Endothelial cell (in vitro differentiated cells): ENCODE results near the gene C10orf143. TPM values are rescaled to one million over a fixed set of nuclear protein-coding genes. Genes with fewer than 3 reads are reported as not detected.

Experiments used
- DNase-seq: peaks from one replicate; pipeline ENCODE4 v3.0.0; 2021; ENCODE audit warnings: low spot score
- H3K27ac Mint-ChIP-seq: one replicate; pipeline ENCODE4 v1.8.0; 2021; ENCODE audit warnings: mixed read lengths, inconsistent platforms; ENCODE audit not compliant: unreplicated experiment
- H3K27me3 Mint-ChIP-seq: one replicate; pipeline ENCODE4 v1.8.0; 2021; ENCODE audit warnings: mild to moderate bottlenecking, moderate library complexity, mixed read lengths, inconsistent platforms; ENCODE audit not compliant: unreplicated experiment
- H3K36me3 Mint-ChIP-seq: one replicate; pipeline ENCODE4 v1.8.0; 2021; ENCODE audit warnings: mild to moderate bottlenecking, low read depth, mixed read lengths, inconsistent platforms; ENCODE audit not compliant: unreplicated experiment
- H3K4me1 Mint-ChIP-seq: one replicate; pipeline ENCODE4 v1.8.0; 2021; ENCODE audit warnings: mild to moderate bottlenecking, mixed read lengths, inconsistent platforms; ENCODE audit not compliant: unreplicated experiment
- H3K4me3 Mint-ChIP-seq: one replicate; pipeline ENCODE4 v1.8.0; 2021; ENCODE audit warnings: mild to moderate bottlenecking, mixed read lengths, inconsistent platforms; ENCODE audit not compliant: unreplicated experiment
- H3K9me3 Mint-ChIP-seq: one replicate; pipeline ENCODE4 v1.8.0; 2021; ENCODE audit warnings: mixed read lengths, inconsistent platforms; ENCODE audit not compliant: unreplicated experiment
- total RNA-seq: library from RNA; stranded (reverse); fragmentation: NEBNext Ultra II Directional; extraction: Animal tissue kit (Norgen Biotek cat#: 25700); gene quantifications from one replicate; pipeline ENCODE4 v1.2.1, GENCODE V29; 2021; ENCODE audit not compliant: unreplicated experiment
- TF ChIP-seq, protein P1 (sequence below): fragments of 200-600 bp; sonication (generic); IDR thresholded peaks from one replicate; pipeline ENCODE4 v1.5.0; 2021; ENCODE audit warnings: antibody characterized with exemption; ENCODE audit not compliant: unreplicated experiment

C10orf143 gene
- total RNA-seq, 1 donor from 2014 or later, result 3.4 TPM

DNA sequence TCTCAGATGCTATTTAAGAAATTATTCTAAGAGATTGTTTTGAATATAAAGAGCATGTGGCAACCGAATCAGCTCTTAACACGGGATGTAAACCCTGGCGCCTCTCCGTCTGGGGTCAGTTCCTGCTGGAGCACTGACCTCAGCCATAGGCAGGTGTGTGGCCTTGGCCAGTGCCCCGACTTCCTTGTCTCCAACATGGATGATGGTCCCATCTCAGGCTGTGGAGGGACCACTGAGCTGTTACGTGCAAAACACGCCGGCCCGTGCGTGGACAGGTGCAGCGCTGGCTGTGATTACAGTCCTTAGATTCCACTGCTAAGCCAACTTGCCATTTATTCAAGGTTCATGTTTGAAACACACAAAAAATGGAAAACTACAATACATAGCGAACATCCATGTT, 59.9 kb downstream of the C10orf143 start:
- H3K4me3 Mint-ChIP-seq, result no peak overlapping the region
- H3K27ac Mint-ChIP-seq, result no peak overlapping the region
- no peaks in the 10 kb centered on the region for H3K9me3 Mint-ChIP-seq
- TF ChIP-seq, protein P1, sequence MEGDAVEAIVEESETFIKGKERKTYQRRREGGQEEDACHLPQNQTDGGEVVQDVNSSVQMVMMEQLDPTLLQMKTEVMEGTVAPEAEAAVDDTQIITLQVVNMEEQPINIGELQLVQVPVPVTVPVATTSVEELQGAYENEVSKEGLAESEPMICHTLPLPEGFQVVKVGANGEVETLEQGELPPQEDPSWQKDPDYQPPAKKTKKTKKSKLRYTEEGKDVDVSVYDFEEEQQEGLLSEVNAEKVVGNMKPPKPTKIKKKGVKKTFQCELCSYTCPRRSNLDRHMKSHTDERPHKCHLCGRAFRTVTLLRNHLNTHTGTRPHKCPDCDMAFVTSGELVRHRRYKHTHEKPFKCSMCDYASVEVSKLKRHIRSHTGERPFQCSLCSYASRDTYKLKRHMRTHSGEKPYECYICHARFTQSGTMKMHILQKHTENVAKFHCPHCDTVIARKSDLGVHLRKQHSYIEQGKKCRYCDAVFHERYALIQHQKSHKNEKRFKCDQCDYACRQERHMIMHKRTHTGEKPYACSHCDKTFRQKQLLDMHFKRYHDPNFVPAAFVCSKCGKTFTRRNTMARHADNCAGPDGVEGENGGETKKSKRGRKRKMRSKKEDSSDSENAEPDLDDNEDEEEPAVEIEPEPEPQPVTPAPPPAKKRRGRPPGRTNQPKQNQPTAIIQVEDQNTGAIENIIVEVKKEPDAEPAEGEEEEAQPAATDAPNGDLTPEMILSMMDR, result no peak
- peaks cover 5% of the 10 kb centered on the region for H3K27me3 Mint-ChIP-seq
- H3K4me1 Mint-ChIP-seq, result no peaks in the 10 kb centered on the region
- DNase-seq, result no peak
- H3K36me3 Mint-ChIP-seq, result no peaks in the 10 kb centered on the region

DNA sequence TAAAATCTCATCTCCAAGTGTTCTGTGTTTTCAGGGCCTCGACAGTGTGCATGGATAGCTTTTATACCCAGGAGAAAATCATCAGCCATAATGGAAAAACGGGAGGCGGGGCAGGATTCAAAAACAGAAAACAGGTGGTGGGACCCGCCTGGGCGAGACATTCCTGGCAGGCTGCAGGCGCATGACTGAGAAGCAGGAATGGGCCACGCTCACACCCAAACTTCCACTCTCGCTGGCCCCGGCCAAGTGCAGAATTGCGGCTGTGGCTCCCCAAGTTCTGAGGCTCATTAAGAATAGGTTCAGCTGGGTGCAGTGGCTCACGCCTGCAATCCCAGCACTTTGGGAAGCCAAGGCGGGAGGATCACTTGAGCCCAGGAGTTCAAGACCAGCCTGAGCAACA, 60.6 kb downstream of the C10orf143 start:
- DNase-seq, result no peak
- no peaks in the 10 kb centered on the region for H3K9me3 Mint-ChIP-seq

DNA sequence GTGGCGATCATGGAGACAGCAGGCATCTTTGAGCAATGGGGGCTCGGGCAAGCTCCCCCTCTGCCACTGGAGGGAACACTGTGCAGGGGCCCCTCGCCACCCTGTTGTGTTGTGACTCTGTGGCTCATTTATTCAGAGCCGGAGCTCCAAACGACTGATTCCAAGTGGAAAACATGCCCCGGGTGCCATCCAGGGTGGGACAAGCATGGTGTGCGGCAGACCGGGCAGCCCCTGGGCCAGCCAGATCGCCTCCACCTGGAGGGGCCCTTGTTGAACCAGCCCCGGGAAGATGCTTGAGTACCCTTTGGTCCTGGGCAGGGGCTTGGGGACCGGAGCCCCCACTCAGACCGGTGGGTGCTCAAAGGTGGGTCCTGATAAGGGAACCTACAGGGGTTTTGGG, 61.4 kb downstream of the C10orf143 start:
- H3K4me1 Mint-ChIP-seq, result no peaks in the 10 kb centered on the region
- TF ChIP-seq, protein P1, result no peak
- no peak overlapping the region for H3K27ac Mint-ChIP-seq
- DNase-seq, result no peak
- no peak overlapping the region for H3K4me3 Mint-ChIP-seq
- no peaks in the 10 kb centered on the region for H3K36me3 Mint-ChIP-seq
- peaks cover 5% of the 10 kb centered on the region for H3K27me3 Mint-ChIP-seq
- H3K9me3 Mint-ChIP-seq, result no peaks in the 10 kb centered on the region

More for the DNA sequence above, 60.6 kb downstream of the C10orf143 start:
- Mint-ChIP-seq H3K4me3 (no peak overlapping the region), H3K27ac (no peak overlapping the region), H3K4me1 (no peaks in the 10 kb centered on the region), H3K27me3 (peaks cover 5% of the 10 kb centered on the region), H3K36me3 (no peaks in the 10 kb centered on the region)
- TF ChIP-seq, protein P1, result no peak

DNA sequence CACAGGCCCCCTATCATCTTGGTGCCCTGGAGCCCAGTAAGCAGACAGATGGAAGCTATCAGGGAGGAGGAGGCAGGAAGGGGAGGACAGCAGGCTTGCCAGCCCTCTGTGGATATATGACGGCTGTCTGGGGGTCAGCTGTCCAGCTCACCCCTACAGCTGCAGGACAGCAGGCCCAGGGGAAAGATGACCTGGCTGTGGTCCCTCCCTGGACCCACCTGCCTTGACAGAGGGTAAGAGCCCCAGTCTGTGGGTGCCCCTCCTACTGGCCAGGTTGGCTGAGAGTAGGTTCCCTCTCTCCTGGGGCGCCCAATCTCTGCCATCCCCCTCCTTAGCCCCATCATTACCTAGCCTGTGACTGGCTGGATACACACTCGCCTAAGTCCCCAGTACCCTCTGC, 62.5 kb downstream of the C10orf143 start:
- TF ChIP-seq, protein P1, result no peak
- no peaks in the 10 kb centered on the region for H3K36me3 Mint-ChIP-seq
- peaks cover 10% of the 10 kb centered on the region for H3K27me3 Mint-ChIP-seq
- no peaks in the 10 kb centered on the region for H3K9me3 Mint-ChIP-seq
- no peaks in the 10 kb centered on the region for H3K4me1 Mint-ChIP-seq
- no peak overlapping the region for H3K4me3 Mint-ChIP-seq
- H3K27ac Mint-ChIP-seq, result no peak overlapping the region
- DNase-seq, result no peak

DNA sequence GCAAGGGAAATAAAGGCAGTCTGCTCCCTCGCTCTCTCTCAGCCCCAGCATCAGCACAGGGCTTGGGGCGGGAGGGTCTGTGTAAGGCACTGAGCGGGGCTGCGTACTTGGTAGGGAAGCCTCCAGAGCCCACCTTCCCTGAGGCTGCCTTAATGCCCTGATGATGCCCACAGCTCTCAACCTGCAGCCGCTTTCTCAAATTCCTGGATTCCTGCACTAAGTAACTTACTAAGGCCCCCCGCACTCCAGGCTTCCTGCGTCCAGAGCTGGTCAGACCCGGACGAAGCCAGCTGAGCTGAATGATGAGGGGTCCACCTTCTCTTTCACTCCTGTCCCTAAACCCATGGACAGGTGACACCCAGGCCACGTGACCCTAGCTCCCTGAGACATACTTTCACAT, 63.3 kb downstream of the C10orf143 start:
- H3K4me1 Mint-ChIP-seq, result no peaks in the 10 kb centered on the region
- H3K4me3 Mint-ChIP-seq, result no peak overlapping the region
- H3K9me3 Mint-ChIP-seq, result no peaks in the 10 kb centered on the region
- no peaks in the 10 kb centered on the region for H3K36me3 Mint-ChIP-seq
- no peak overlapping the region for H3K27ac Mint-ChIP-seq
- H3K27me3 Mint-ChIP-seq, result peaks cover 10% of the 10 kb centered on the region
- TF ChIP-seq, protein P1, result no peak
- DNase-seq, result no peak
